HFFc6 (cell line): Measurements from ENCODE around the gene IRAK3. TPM values are rescaled to one million over a fixed set of nuclear protein-coding genes. Genes with fewer than 3 reads are reported as not detected.

ENCODE experiments used
- DNase-seq: peaks from one replicate; pipeline ENCODE4 v3.0.0-alpha.2; 2018
- H3K27ac Mint-ChIP-seq: 2 replicates; pipeline ENCODE4 v1.8.0; 2020; ENCODE audit warnings: mild to moderate bottlenecking, mixed read lengths
- H3K27me3 Mint-ChIP-seq: 2 replicates; pipeline ENCODE4 v1.8.0; 2021; ENCODE audit warnings: mild to moderate bottlenecking, moderate library complexity, mixed read lengths; ENCODE audit not compliant: insufficient read depth
- H3K36me3 Mint-ChIP-seq: 2 replicates; pipeline ENCODE4 v1.8.0; 2021; ENCODE audit warnings: low read depth, mixed read lengths
- H3K4me1 Mint-ChIP-seq: 2 replicates; pipeline ENCODE4 v1.8.0; 2020; ENCODE audit warnings: low read depth, mixed read lengths
- H3K4me3 Mint-ChIP-seq: 2 replicates; pipeline ENCODE4 v1.8.0; 2020; ENCODE audit warnings: mild to moderate bottlenecking, moderate library complexity, mixed read lengths
- H3K9me3 Mint-ChIP-seq: 2 replicates; pipeline ENCODE4 v1.8.0; 2020; ENCODE audit warnings: mild to moderate bottlenecking, mixed read lengths
- total RNA-seq, 6 experiments: library from RNA; stranded (reverse); fragmentation: NEBNext Ultra II Directional; extraction: Animal tissue kit (Norgen Biotek cat#: 25700); gene quantifications; 2 replicates in 1 of 6; 3 replicates in 5 of 6; pipeline ENCODE4 v1.2.3, GENCODE V29; 2021
- TF ChIP-seq, protein P1 (sequence below): fragments of 200-600 bp; sonication (generic); IDR thresholded peaks from 2 replicates; pipeline ENCODE4 v1.5.0; 2021; ENCODE audit warnings: antibody characterized with exemption, mild to moderate bottlenecking

IRAK3 gene
- total RNA-seq, 6 experiments from 2014 or later = 0.83 to 4.7 (median 3.6) TPM

DNA sequence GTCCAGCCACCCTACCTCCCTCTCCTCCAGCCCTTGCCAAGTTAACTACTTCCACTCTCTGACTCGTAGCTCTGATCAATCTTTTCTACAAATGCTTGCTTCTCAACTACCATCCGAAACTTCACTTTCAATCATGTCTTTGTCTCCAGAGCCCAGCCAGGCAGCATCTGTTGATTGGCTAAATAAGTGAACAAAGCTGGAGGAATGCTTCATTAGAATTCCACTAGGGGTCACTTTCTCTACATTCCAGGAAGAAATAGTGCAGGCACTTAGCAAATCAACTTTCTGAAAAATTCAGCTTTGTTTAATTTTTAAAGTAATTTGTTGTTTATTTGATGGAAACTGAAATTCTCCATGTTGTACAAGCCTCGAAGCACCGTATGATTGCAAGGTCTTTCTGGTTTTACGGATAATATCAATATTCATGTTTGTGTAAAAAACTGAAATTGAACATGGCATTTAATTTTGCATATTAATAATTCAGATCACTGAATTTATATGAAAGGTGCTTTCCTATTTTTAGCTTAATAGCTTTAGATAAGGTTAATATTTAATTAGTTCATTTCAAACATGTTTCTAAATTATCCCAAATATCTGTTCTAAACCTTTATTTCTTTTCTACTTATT lies 80.9 kb downstream of the IRAK3 start:
- H3K4me1 Mint-ChIP-seq = no peaks in the 10 kb centered on the region
- peak; percentile 55 for DNase-seq
- TF ChIP-seq, protein P1, sequence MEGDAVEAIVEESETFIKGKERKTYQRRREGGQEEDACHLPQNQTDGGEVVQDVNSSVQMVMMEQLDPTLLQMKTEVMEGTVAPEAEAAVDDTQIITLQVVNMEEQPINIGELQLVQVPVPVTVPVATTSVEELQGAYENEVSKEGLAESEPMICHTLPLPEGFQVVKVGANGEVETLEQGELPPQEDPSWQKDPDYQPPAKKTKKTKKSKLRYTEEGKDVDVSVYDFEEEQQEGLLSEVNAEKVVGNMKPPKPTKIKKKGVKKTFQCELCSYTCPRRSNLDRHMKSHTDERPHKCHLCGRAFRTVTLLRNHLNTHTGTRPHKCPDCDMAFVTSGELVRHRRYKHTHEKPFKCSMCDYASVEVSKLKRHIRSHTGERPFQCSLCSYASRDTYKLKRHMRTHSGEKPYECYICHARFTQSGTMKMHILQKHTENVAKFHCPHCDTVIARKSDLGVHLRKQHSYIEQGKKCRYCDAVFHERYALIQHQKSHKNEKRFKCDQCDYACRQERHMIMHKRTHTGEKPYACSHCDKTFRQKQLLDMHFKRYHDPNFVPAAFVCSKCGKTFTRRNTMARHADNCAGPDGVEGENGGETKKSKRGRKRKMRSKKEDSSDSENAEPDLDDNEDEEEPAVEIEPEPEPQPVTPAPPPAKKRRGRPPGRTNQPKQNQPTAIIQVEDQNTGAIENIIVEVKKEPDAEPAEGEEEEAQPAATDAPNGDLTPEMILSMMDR = peak; percentile 87
- H3K27me3 Mint-ChIP-seq = peaks cover 6% of the 10 kb centered on the region; the same call in 1 of the 2 replicates
- no peaks in the 10 kb centered on the region for H3K36me3 Mint-ChIP-seq
- no peak overlapping the region for H3K4me3 Mint-ChIP-seq
- H3K27ac Mint-ChIP-seq = no peak overlapping the region
- H3K9me3 Mint-ChIP-seq = no peaks in the 10 kb centered on the region

GRCh38 chr12:66270613-66271012 lies 81.6 kb downstream of the IRAK3 start:
- no peaks in the 10 kb centered on the region for H3K9me3 Mint-ChIP-seq
- H3K4me1 Mint-ChIP-seq = no peaks in the 10 kb centered on the region
- H3K27ac Mint-ChIP-seq = no peak overlapping the region
- TF ChIP-seq, protein P1 = no peak
- H3K27me3 Mint-ChIP-seq = peaks cover 6% of the 10 kb centered on the region; the same call in 1 of the 2 replicates
- H3K4me3 Mint-ChIP-seq = no peak overlapping the region
- DNase-seq = no peak
- H3K36me3 Mint-ChIP-seq = no peaks in the 10 kb centered on the region

- Mint-ChIP-seq H3K27me3 (peaks cover 4% of the 10 kb centered on the region; the same call in 1 of the 2 replicates), H3K4me3 (no peak overlapping the region), H3K4me1 (no peaks in the 10 kb centered on the region), H3K9me3 (no peaks in the 10 kb centered on the region), H3K36me3 (no peaks in the 10 kb centered on the region), H3K27ac (no peak overlapping the region)
- TF ChIP-seq, protein P1 = no peak
- DNase-seq = no peak
Measured at GRCh38 chr12:66272650-66273049, 83.6 kb downstream of the IRAK3 start.

- Mint-ChIP-seq H3K36me3 (no peaks in the 10 kb centered on the region), H3K27me3 (peaks cover 5% of the 10 kb centered on the region; the same call in 1 of the 2 replicates), H3K27ac (no peak overlapping the region), H3K4me1 (no peaks in the 10 kb centered on the region; the same call in 1 of the 2 replicates), H3K4me3 (no peak overlapping the region), H3K9me3 (no peaks in the 10 kb centered on the region)
- TF ChIP-seq, protein P1 = no peak
- DNase-seq = no peak
Measured at GRCh38 chr12:66273147-66273546, 84.1 kb downstream of the IRAK3 start.

- H3K27me3 Mint-ChIP-seq = peaks cover 5% of the 10 kb centered on the region; the same call in 1 of the 2 replicates
- TF ChIP-seq, protein P1 = no peak
- H3K4me3 Mint-ChIP-seq = no peak overlapping the region
- no peaks in the 10 kb centered on the region for H3K36me3 Mint-ChIP-seq
- DNase-seq = no peak
- no peaks in the 10 kb centered on the region for H3K9me3 Mint-ChIP-seq
- no peak overlapping the region for H3K27ac Mint-ChIP-seq
- H3K4me1 Mint-ChIP-seq = peaks cover 9% of the 10 kb centered on the region
Measured at GRCh38 chr12:66275040-66275439, 86.0 kb downstream of the IRAK3 start.
